Naive B cell (primary cell): ENCODE measurements around the gene FAM47B. TPM values are rescaled to one million over a fixed set of nuclear protein-coding genes. Genes with fewer than 3 reads are reported as not detected.

Experiments used
- ATAC-seq, 2 donors: fragments of 150-1000 bp; cut with Tn5 transposase; 2 replicates each; pipeline ENCODE4 v1.10.0; 2021; ENCODE audit warnings: low read depth in 2 of 2, mild to moderate bottlenecking in 2 of 2, moderate library complexity in 2 of 2
- DNase-seq: peaks from one replicate; pipeline ENCODE4 v3.0.0; 2022
- H3K27ac Mint-ChIP-seq, 6 donors: one replicate each; pipeline ENCODE4 v1.8.0; 2020 to 2022; ENCODE audit warnings: mild to moderate bottlenecking in 6 of 6, mixed read lengths in 6 of 6, moderate library complexity in 5 of 6, inconsistent platforms in 2 of 6
- H3K27me3 Mint-ChIP-seq, 3 donors: one replicate each; pipeline ENCODE4 v1.8.0; 2021 to 2022; ENCODE audit warnings: mixed read lengths in 3 of 3, mild to moderate bottlenecking in 1 of 3
- H3K36me3 Mint-ChIP-seq, 2 donors: one replicate each; pipeline ENCODE4 v1.8.0; 2020 to 2022; ENCODE audit warnings: mixed read lengths in 2 of 2, inconsistent platforms in 1 of 2, mild to moderate bottlenecking in 1 of 2
- H3K4me1 Mint-ChIP-seq, 3 donors: one replicate each; pipeline ENCODE4 v1.8.0; 2020 to 2022; ENCODE audit warnings: mixed read lengths in 3 of 3, inconsistent platforms in 1 of 3, mild to moderate bottlenecking in 1 of 3, moderate library complexity in 1 of 3
- H3K4me3 Mint-ChIP-seq, 8 donors: one replicate each; pipeline ENCODE4 v1.8.0; 2020 to 2022; ENCODE audit warnings: mild to moderate bottlenecking in 8 of 8, mixed read lengths in 8 of 8, moderate library complexity in 8 of 8, inconsistent platforms in 2 of 8
- H3K9me3 Mint-ChIP-seq, 7 donors: one replicate each; pipeline ENCODE4 v1.8.0; 2020 to 2022; ENCODE audit warnings: mixed read lengths in 7 of 7, mild to moderate bottlenecking in 5 of 7, inconsistent platforms in 2 of 7, moderate library complexity in 1 of 7
- polyA plus RNA-seq, 6 donors: library from polyadenylated mRNA; unstranded; fragments of 300-500 nt; fragmentation: Illumina TruSeq; gene quantifications; one replicate each; pipeline ENCODE4 v1.2.3, GENCODE V29; 2021; ENCODE audit warnings: low read depth in 6 of 6

FAM47B gene
- polyA plus RNA-seq: not detected

GRCh38 chrX:34942496-34942895 lies at the start of gene FAM47B:
FAM47B (plus strand) TSS chrX:34942796; CDS start chrX:34942832, 36 bp downstream.
- no peaks in the 10 kb centered on the region for H3K36me3 Mint-ChIP-seq
- H3K27me3 Mint-ChIP-seq: no peaks in the 10 kb centered on the region
- H3K27ac Mint-ChIP-seq: no peak within 1 kb of the TSS
- no peak for ATAC-seq
- no peak for DNase-seq
- peaks cover 0 to 12% (median 2%) of the 10 kb centered on the region in 7 donors for H3K9me3 Mint-ChIP-seq
- no peak within 1 kb of the TSS for H3K4me3 Mint-ChIP-seq
- H3K4me1 Mint-ChIP-seq: no peaks in the 10 kb centered on the region

- Mint-ChIP-seq H3K4me3 (no peak overlapping the region), H3K4me1 (no peaks in the 10 kb centered on the region), H3K27me3 (no peaks in the 10 kb centered on the region), H3K27ac (no peak overlapping the region), H3K36me3 (no peaks in the 10 kb centered on the region), H3K9me3 (peaks cover 0 to 12% (median 4%) of the 10 kb centered on the region in 7 donors)
- ATAC-seq (no peak), DNase-seq (no peak)
Measured at GRCh38 chrX:34893741-34894140, 48.9 kb upstream of the FAM47B start.

GRCh38 chrX:34900691-34901090 lies 41.9 kb upstream of the FAM47B start:
- Mint-ChIP-seq H3K4me3 (no peak overlapping the region), H3K4me1 (no peaks in the 10 kb centered on the region), H3K27me3 (no peaks in the 10 kb centered on the region), H3K27ac (no peak overlapping the region), H3K36me3 (no peaks in the 10 kb centered on the region), H3K9me3 (peaks cover 0 to 29% (median 4%) of the 10 kb centered on the region in 7 donors)
- ATAC-seq: no peak
- DNase-seq: no peak

- ATAC-seq (no peak), DNase-seq (no peak)
- Mint-ChIP-seq H3K4me3 (no peak overlapping the region), H3K27ac (no peak overlapping the region), H3K36me3 (no peaks in the 10 kb centered on the region), H3K27me3 (no peaks in the 10 kb centered on the region), H3K4me1 (no peaks in the 10 kb centered on the region), H3K9me3 (peaks cover 0 to 29% (median 2%) of the 10 kb centered on the region in 7 donors)
Measured at GRCh38 chrX:34901761-34902160, 40.8 kb upstream of the FAM47B start.

GRCh38 chrX:34903316-34903715 lies 39.3 kb upstream of the FAM47B start:
- no peaks in the 10 kb centered on the region for H3K36me3 Mint-ChIP-seq
- no peak for ATAC-seq
- H3K4me1 Mint-ChIP-seq: no peaks in the 10 kb centered on the region
- H3K27me3 Mint-ChIP-seq: no peaks in the 10 kb centered on the region
- DNase-seq: no peak
- no peak overlapping the region for H3K4me3 Mint-ChIP-seq
- peaks cover 0 to 21% (median 2%) of the 10 kb centered on the region in 7 donors for H3K9me3 Mint-ChIP-seq
- no peak overlapping the region for H3K27ac Mint-ChIP-seq

GRCh38 chrX:34909151-34909550 lies 33.4 kb upstream of the FAM47B start:
- no peaks in the 10 kb centered on the region for H3K4me1 Mint-ChIP-seq
- H3K9me3 Mint-ChIP-seq: peaks cover 0 to 12% (median 4%) of the 10 kb centered on the region in 7 donors
- no peaks in the 10 kb centered on the region for H3K27me3 Mint-ChIP-seq
- DNase-seq (no peak), ATAC-seq (no peak)
- H3K27ac Mint-ChIP-seq: no peak overlapping the region
- no peak overlapping the region for H3K4me3 Mint-ChIP-seq
- H3K36me3 Mint-ChIP-seq: no peaks in the 10 kb centered on the region

- H3K4me1 Mint-ChIP-seq: no peaks in the 10 kb centered on the region
- ATAC-seq (no peak), DNase-seq (no peak)
- H3K36me3 Mint-ChIP-seq: no peaks in the 10 kb centered on the region
- H3K9me3 Mint-ChIP-seq: peaks cover 0 to 5% (median 0%) of the 10 kb centered on the region in 7 donors
- H3K27me3 Mint-ChIP-seq: no peaks in the 10 kb centered on the region
- H3K4me3 Mint-ChIP-seq: no peak overlapping the region
- no peak overlapping the region for H3K27ac Mint-ChIP-seq
Measured at GRCh38 chrX:34915463-34916225, 27.0 kb upstream of the FAM47B start.

- DNase-seq: no peak
- H3K36me3 Mint-ChIP-seq: no peaks in the 10 kb centered on the region
- peaks cover 0 to 5% (median 0%) of the 10 kb centered on the region in 7 donors for H3K9me3 Mint-ChIP-seq
- ATAC-seq: no peak
- H3K27ac Mint-ChIP-seq: no peak overlapping the region
- H3K4me1 Mint-ChIP-seq: no peaks in the 10 kb centered on the region
- no peak overlapping the region for H3K4me3 Mint-ChIP-seq
- no peaks in the 10 kb centered on the region for H3K27me3 Mint-ChIP-seq
Measured at GRCh38 chrX:34917146-34917545, 25.4 kb upstream of the FAM47B start.

- Mint-ChIP-seq H3K4me1 (no peaks in the 10 kb centered on the region), H3K4me3 (no peak overlapping the region), H3K9me3 (peaks cover 0 to 5% (median 0%) of the 10 kb centered on the region in 7 donors), H3K27ac (no peak overlapping the region), H3K36me3 (no peaks in the 10 kb centered on the region), H3K27me3 (no peaks in the 10 kb centered on the region)
- ATAC-seq (no peak), DNase-seq (no peak)
Measured at GRCh38 chrX:34918091-34918736, 24.4 kb upstream of the FAM47B start.

GRCh38 chrX:34918856-34919255 lies 23.7 kb upstream of the FAM47B start:
- no peak for DNase-seq
- H3K27me3 Mint-ChIP-seq: no peaks in the 10 kb centered on the region
- H3K9me3 Mint-ChIP-seq: peaks cover 0 to 5% (median 0%) of the 10 kb centered on the region in 7 donors
- no peaks in the 10 kb centered on the region for H3K4me1 Mint-ChIP-seq
- no peak for ATAC-seq
- H3K4me3 Mint-ChIP-seq: no peak overlapping the region
- H3K27ac Mint-ChIP-seq: no peak overlapping the region
- H3K36me3 Mint-ChIP-seq: no peaks in the 10 kb centered on the region

GRCh38 chrX:34927866-34928265 lies 14.7 kb upstream of the FAM47B start:
- ATAC-seq: no peak
- Mint-ChIP-seq H3K4me1 (no peaks in the 10 kb centered on the region), H3K9me3 (peaks cover 0 to 7% (median 0%) of the 10 kb centered on the region in 7 donors), H3K36me3 (no peaks in the 10 kb centered on the region), H3K27me3 (no peaks in the 10 kb centered on the region), H3K27ac (no peak overlapping the region), H3K4me3 (no peak overlapping the region)
- no peak for DNase-seq

GRCh38 chrX:34943235-34943634 lies 639 bp downstream of the FAM47B start:
- Mint-ChIP-seq H3K9me3 (peaks cover 0 to 12% (median 2%) of the 10 kb centered on the region in 7 donors), H3K27ac (no peak overlapping the region), H3K27me3 (no peaks in the 10 kb centered on the region), H3K36me3 (no peaks in the 10 kb centered on the region), H3K4me3 (no peak overlapping the region), H3K4me1 (no peaks in the 10 kb centered on the region)
- DNase-seq (no peak), ATAC-seq (no peak)

GRCh38 chrX:34956916-34957315 lies 14.3 kb downstream of the FAM47B start:
- no peak for ATAC-seq
- DNase-seq: no peak
- no peaks in the 10 kb centered on the region for H3K36me3 Mint-ChIP-seq
- no peaks in the 10 kb centered on the region for H3K4me1 Mint-ChIP-seq
- H3K4me3 Mint-ChIP-seq: no peak overlapping the region
- peaks cover 0 to 21% (median 2%) of the 10 kb centered on the region in 7 donors for H3K9me3 Mint-ChIP-seq
- no peaks in the 10 kb centered on the region for H3K27me3 Mint-ChIP-seq
- no peak overlapping the region for H3K27ac Mint-ChIP-seq

GRCh38 chrX:34961662-34962061 lies 19.1 kb downstream of the FAM47B start:
- H3K27ac Mint-ChIP-seq: no peak overlapping the region

More at GRCh38 chrX:34961662-34962061, 19.1 kb downstream of the FAM47B start:
- H3K36me3 Mint-ChIP-seq: no peaks in the 10 kb centered on the region
- no peak overlapping the region for H3K4me3 Mint-ChIP-seq
- H3K27me3 Mint-ChIP-seq: no peaks in the 10 kb centered on the region
- H3K9me3 Mint-ChIP-seq: peaks cover 0 to 9% (median 0%) of the 10 kb centered on the region in 7 donors
- ATAC-seq (no peak), DNase-seq (no peak)
- no peaks in the 10 kb centered on the region for H3K4me1 Mint-ChIP-seq
